GM13977 (cell line): ENCODE results near the gene LZTS3.

Experiments
- DNase-seq: peaks from one replicate; pipeline ENCODE4 v3.0.0; 2012; ENCODE audit warnings: low spot score
- CTCF ChIP-seq: IDR thresholded peaks from 2 replicates; pipeline ENCODE4 v1.5.1; 2012; ENCODE audit warnings: mild to moderate bottlenecking, control low read depth; ENCODE audit not compliant: insufficient read depth; ENCODE audit errors: extremely low read depth, missing control alignments
- in situ Hi-C: fragments of 300-500 bp; cut with MboI; formaldehyde crosslinking; loops from one replicate; pipeline ENCODE4 v1.12.0; 2022; ENCODE audit warnings: low sequenced_read_pairs, low pct_unique_long_range_greater_than_20kb, mixed read lengths, inconsistent platforms; ENCODE audit not compliant: unreplicated experiment

LZTS3 gene

GRCh38 chr20:3199976-3200755 is 26.8 kb upstream of the LZTS3 start:
- in situ Hi-C loops: no loop called here
- peak; percentile 35 for TF ChIP-seq CTCF

GRCh38 chr20:3199206-3199605 is 25.9 kb upstream of the LZTS3 start:
- in situ Hi-C loops: no loop called here
- no peak for TF ChIP-seq CTCF
- no peak for DNase-seq

More at GRCh38 chr20:3199976-3200755, 26.8 kb upstream of the LZTS3 start:
- no peak for DNase-seq

DNA sequence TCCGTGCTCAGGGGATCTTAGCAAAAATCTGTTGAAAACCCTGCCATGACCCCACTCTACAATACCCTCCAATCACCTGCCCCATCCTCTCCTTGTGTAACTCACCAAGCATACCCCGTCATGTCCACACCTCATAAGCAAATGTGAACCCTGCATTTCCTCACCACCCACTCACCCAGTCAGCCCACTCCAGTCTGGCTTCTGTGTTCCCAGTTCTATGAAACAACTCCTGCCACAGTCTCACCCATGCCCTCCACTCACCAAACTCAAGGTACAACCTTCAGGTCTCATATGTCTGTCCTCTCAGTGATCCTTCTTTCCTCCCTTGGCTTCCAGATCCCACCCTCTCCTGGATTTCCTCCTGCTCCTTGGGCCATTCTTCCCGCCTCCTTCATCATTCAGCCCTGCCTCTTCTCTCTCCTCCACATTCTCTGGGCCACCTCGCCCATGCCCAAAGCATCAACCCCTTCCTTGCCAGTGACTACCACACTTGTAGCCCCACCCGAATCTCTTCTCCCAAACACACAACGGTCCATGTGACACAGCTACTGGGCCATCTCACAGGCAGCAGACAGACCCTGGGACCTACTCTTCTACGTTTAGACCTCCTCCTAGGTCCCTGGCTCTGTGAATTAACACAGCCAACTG is 22.4 kb upstream of the LZTS3 start:
- DNase-seq: no peak
- in situ Hi-C loops: no loop called here
- no peak for TF ChIP-seq CTCF

DNA sequence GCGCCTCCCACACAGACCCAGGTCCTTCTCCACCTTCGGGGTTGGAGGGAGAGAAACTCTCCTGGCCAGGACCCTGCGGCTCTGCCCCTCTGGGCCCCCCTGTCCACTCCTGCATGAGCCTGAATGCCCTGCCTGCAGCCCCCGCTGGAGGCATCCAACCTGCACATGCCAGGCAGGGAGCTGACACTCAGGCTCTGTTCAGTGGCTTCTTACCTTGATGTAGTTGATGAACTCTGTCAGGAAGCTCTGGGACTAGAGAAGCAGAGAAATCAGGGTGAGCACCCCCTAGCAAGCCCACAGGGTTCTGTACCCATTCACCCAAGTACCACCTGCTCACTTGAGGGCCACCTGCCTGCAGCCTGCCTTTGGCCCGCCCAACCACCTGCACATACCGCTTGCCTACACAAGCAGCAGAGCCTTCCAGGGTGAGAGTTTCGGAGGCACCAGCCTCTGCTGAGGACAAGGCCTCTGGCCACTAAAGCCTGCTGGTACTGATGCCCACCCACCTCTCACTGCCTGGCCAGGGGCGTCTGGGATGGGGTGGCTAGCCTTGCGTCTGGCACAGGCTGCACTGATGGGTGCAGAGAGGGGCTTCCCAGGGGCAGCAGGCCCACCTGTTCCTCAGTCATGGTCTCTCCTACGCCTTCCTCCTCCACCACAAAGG is 21.4 kb upstream of the LZTS3 start:
- DNase-seq: no peak
- in situ Hi-C loops: no loop called here
- TF ChIP-seq CTCF: no peak

GRCh38 chr20:3193806-3194616 is 20.7 kb upstream of the LZTS3 start:
- DNase-seq: no peak
- no peak for TF ChIP-seq CTCF
- in situ Hi-C loops: no loop called here
